Neural cell (in vitro differentiated cells): ENCODE results near the gene ITGB3. TPM values are rescaled to one million over a fixed set of nuclear protein-coding genes. Genes with fewer than 3 reads are reported as not detected.

Experiments used
- H2AFZ ChIP-seq: fragments of 200-600, 300-800 bp; sonication (generic), shearing (Covaris generic); 2 replicates; pipeline ENCODE4 v1.6.0; 2014; ENCODE audit warnings: low read depth, mild to moderate bottlenecking, antibody characterized with exemption, low read length, moderate library complexity
- H3F3A ChIP-seq: fragments of 200-600 bp; shearing (Covaris generic); 2 replicates; pipeline ENCODE4 v1.6.1; 2016; ENCODE audit warnings: mild to moderate bottlenecking, moderate library complexity, mixed read lengths, antibody characterized with exemption, low read length; ENCODE audit not compliant: insufficient read depth, poor library complexity, severe bottlenecking
- H3K27ac ChIP-seq: fragments of 200-600, 300-800 bp; sonication (generic), shearing (Covaris generic); 2 replicates; pipeline ENCODE4 v1.5.1; 2014; ENCODE audit warnings: mild to moderate bottlenecking, low read length, moderate library complexity
- H3K27me3 ChIP-seq: fragments of 300-800, 200-600 bp; sonication (generic), shearing (Covaris generic); 2 replicates; pipeline ENCODE4 v1.6.0; 2014; ENCODE audit warnings: mild to moderate bottlenecking, low read depth, low read length, moderate library complexity; ENCODE audit not compliant: insufficient read depth
- H3K36me3 ChIP-seq: fragments of 300-800, 200-600 bp; sonication (generic), shearing (Covaris generic); 2 replicates; pipeline ENCODE4 v1.5.1; 2014; ENCODE audit warnings: mild to moderate bottlenecking, antibody characterized with exemption, low read length, moderate library complexity; ENCODE audit not compliant: insufficient read depth
- H3K4me2 ChIP-seq: fragments of 300-800, 200-600 bp; sonication (generic), shearing (Covaris generic); 2 replicates; pipeline ENCODE4 v1.6.0; 2014; ENCODE audit warnings: mild to moderate bottlenecking, low read length
- H3K4me3 ChIP-seq: fragments of 300-800, 200-600 bp; sonication (generic), shearing (Covaris generic); 2 replicates; pipeline ENCODE4 v1.5.1; 2014; ENCODE audit warnings: mild to moderate bottlenecking, low read length, moderate library complexity
- H3K79me2 ChIP-seq: fragments of 200-600 bp; shearing (Covaris generic); replicated peaks from 2 replicates; pipeline ENCODE4 v1.6.0; 2014; ENCODE audit warnings: mild to moderate bottlenecking, low read length, moderate library complexity; ENCODE audit not compliant: insufficient read depth
- H3K9ac ChIP-seq: fragments of 300-800, 200-600 bp; sonication (generic), shearing (Covaris generic); 2 replicates; pipeline ENCODE4 v1.6.1; 2016; ENCODE audit warnings: mild to moderate bottlenecking, low read length, mixed read lengths
- H3K9me2 ChIP-seq: fragments of 200-600 bp; shearing (Covaris generic); 2 replicates; pipeline ENCODE4 v1.6.1; 2016; ENCODE audit warnings: mild to moderate bottlenecking, low read length, mixed read lengths; ENCODE audit not compliant: insufficient read depth
- H3K9me3 ChIP-seq: fragments of 200-600, 300-800 bp; sonication (generic), shearing (Covaris generic); 2 replicates; pipeline ENCODE4 v1.6.1; 2016; ENCODE audit warnings: mild to moderate bottlenecking, mixed run types, low read length, moderate library complexity, mixed read lengths
- H4K20me1 ChIP-seq: fragments of 200-600 bp; shearing (Covaris generic); 2 replicates; pipeline ENCODE4 v1.6.1; 2016; ENCODE audit warnings: mild to moderate bottlenecking, mixed run types; ENCODE audit not compliant: insufficient read depth
- CTCF ChIP-seq: fragments of 450-650 bp; IDR thresholded peaks from 2 replicates; pipeline ENCODE4 v1.5.1; 2014; ENCODE audit warnings: antibody characterized with exemption, mild to moderate bottlenecking, moderate library complexity; ENCODE audit not compliant: poor library complexity, severe bottlenecking
- EP300 ChIP-seq: fragments of 450-650 bp; conservative IDR thresholded peaks from 2 replicates; pipeline ENCODE4 v1.6.1; 2014; ENCODE audit warnings: antibody characterized with exemption, mild to moderate bottlenecking, moderate library complexity; ENCODE audit not compliant: poor library complexity, severe bottlenecking
- EZH2 ChIP-seq: fragments of 200-600, 300-800 bp; shearing (Covaris generic), sonication (generic); IDR thresholded peaks from 2 replicates; pipeline ENCODE4 v1.6.1; 2014; ENCODE audit warnings: antibody characterized with exemption, low read length, borderline replicate concordance, mild to moderate bottlenecking; ENCODE audit not compliant: insufficient read depth, poor library complexity, severe bottlenecking
- MXI1 ChIP-seq: fragments of 450-650 bp; conservative IDR thresholded peaks from 2 replicates; pipeline ENCODE4 v1.6.1; 2014; ENCODE audit warnings: antibody characterized with exemption, mild to moderate bottlenecking; ENCODE audit not compliant: poor library complexity, severe bottlenecking
- POLR2AphosphoS5 ChIP-seq: IDR thresholded peaks from 2 replicates; pipeline ENCODE4 v1.6.1; 2012
- RAD21 ChIP-seq: fragments of 450-650 bp; conservative IDR thresholded peaks from 2 replicates; pipeline ENCODE4 v1.6.1; 2014; ENCODE audit warnings: antibody characterized with exemption, mild to moderate bottlenecking, moderate library complexity
- REST ChIP-seq: IDR thresholded peaks from 2 replicates; pipeline ENCODE4 v1.6.1; 2012; ENCODE audit warnings: borderline replicate concordance
- SMC3 ChIP-seq: fragments of 450-650 bp; conservative IDR thresholded peaks from 2 replicates; pipeline ENCODE4 v1.6.1; 2014; ENCODE audit warnings: antibody characterized with exemption, mild to moderate bottlenecking, moderate library complexity; ENCODE audit not compliant: poor library complexity
- TAF1 ChIP-seq: IDR thresholded peaks from 2 replicates; pipeline ENCODE4 v1.6.1; 2012; ENCODE audit warnings: low read depth
- polyA plus RNA-seq: library from polyadenylated mRNA; depleted of rRNA; stranded (reverse); fragments of >200 nt; gene quantifications from 2 replicates; pipeline ENCODE4 v1.2.3, GENCODE V29; 2014

The ITGB3 gene
- polyA plus RNA-seq, 1 donor from 2014 or later, result not detected

- no peak overlapping the region for H3K4me2 ChIP-seq
- no peaks in the 10 kb centered on the region for H3F3A ChIP-seq
- H3K27ac ChIP-seq, result no peak overlapping the region
- H3K4me3 ChIP-seq, result no peak overlapping the region
- no peaks in the 10 kb centered on the region for H3K27me3 ChIP-seq
- H4K20me1 ChIP-seq, result no peaks in the 10 kb centered on the region
- no peak overlapping the region for H3K9ac ChIP-seq
- no peaks in the 10 kb centered on the region for H3K79me2 ChIP-seq
- no peaks in the 10 kb centered on the region for H3K36me3 ChIP-seq
- no peaks in the 10 kb centered on the region for H3K9me2 ChIP-seq
- no peaks in the 10 kb centered on the region for H3K9me3 ChIP-seq
- no peak overlapping the region for H2AFZ ChIP-seq
- TF ChIP-seq POLR2AphosphoS5, result no peak
- TF ChIP-seq TAF1, result no peak
- TF ChIP-seq REST, result no peak
- no peak for TF ChIP-seq CTCF
- no peak for TF ChIP-seq MXI1
- TF ChIP-seq EZH2, result no peak
- no peak for TF ChIP-seq SMC3
- TF ChIP-seq RAD21, result no peak
- TF ChIP-seq EP300, result no peak
Observed at GRCh38 chr17:47225911-47226688, 27.5 kb upstream of the ITGB3 start.

DNA sequence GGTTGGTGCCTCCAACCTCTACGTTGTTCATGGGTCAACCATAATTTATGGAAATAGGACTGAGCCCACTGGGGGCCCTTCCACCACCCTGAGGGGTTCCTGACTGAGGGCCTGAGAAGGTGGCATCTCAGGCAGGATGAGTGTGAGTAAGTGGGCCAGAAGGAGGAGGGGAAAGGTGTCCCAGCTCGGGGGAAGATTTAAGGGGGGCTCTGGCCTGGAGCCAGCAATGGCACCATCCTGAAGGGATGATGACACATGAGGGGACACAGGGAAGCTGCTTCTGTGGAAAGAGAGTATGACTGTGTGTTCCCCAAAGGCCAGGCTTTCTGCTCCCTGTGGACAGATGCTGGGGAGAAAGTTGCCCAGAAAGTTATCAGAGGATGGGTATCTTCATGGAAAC, 25.8 kb upstream of the ITGB3 start:
- TF ChIP-seq SMC3 (no peak), EZH2 (no peak), POLR2AphosphoS5 (no peak), EP300 (no peak), REST (no peak), RAD21 (no peak), CTCF (no peak)
- no peaks in the 10 kb centered on the region for H3K9me2 ChIP-seq
- H3K27ac ChIP-seq, result no peak overlapping the region
- no peaks in the 10 kb centered on the region for H3F3A ChIP-seq
- no peaks in the 10 kb centered on the region for H3K36me3 ChIP-seq
- no peaks in the 10 kb centered on the region for H3K9me3 ChIP-seq
- no peaks in the 10 kb centered on the region for H3K79me2 ChIP-seq
- no peak overlapping the region for H3K4me3 ChIP-seq
- no peak overlapping the region for H3K9ac ChIP-seq
- no peaks in the 10 kb centered on the region for H3K27me3 ChIP-seq
- H2AFZ ChIP-seq, result no peak overlapping the region
- H4K20me1 ChIP-seq, result no peaks in the 10 kb centered on the region
- H3K4me2 ChIP-seq, result no peak overlapping the region
